ENCODE measurements around the gene NFAM1. TPM values are rescaled to one million over a fixed set of nuclear protein-coding genes. Genes with fewer than 3 reads are reported as not detected.

The NFAM1 gene
- total and polyA plus RNA-seq, 2 of the 13 experiments (the other 11 are each of a cell fraction or from before 2014, with no cell fraction given): 0.03 TPM; not detected in 1

- BruUV-seq (replicated peaks): no TSS peak
- Histone ChIP-seq H3K9me3 (ENCODE audit: low read length) (no peaks in the 10 kb centered on the region), H3K9ac (ENCODE audit: insufficient read depth, low read depth, low read length) (no peak overlapping the region), H2AFZ (ENCODE audit: low read length) (no peak overlapping the region), H3K4me2 (ENCODE audit: low read depth, low read length) (no peak overlapping the region), H3K27ac (ENCODE audit: extremely low read length, insufficient read depth, low read length) (no peak overlapping the region), H3K4me1 (ENCODE audit: insufficient read depth, low read length) (no peaks in the 10 kb centered on the region), H3K27me3 (ENCODE audit: control insufficient read depth in 1 of 2, insufficient read depth in 2 of 2, low read length in 2 of 2) (peaks cover 7 to 46% of the 10 kb centered on the region in 2 experiments), H3K4me3 (replicated peaks in 1 of 3; ENCODE audit: insufficient read depth in 1 of 3, low read depth in 2 of 3, low read length in 3 of 3) (no peak overlapping the region), H3K36me3 (replicated peaks in 1 of 2; ENCODE audit: control insufficient read depth in 1 of 2, insufficient read depth in 2 of 2, low read length in 2 of 2) (no peaks in the 10 kb centered on the region), H4K20me1 (ENCODE audit: insufficient read depth, low read length) (no peaks in the 10 kb centered on the region), H3K79me2 (ENCODE audit: insufficient read depth, low read length) (no peaks in the 10 kb centered on the region)
- POLR2A ChIA-PET: no interaction called here
- TF ChIP-seq TBL1XR1 (IDR thresholded peaks at IDR 0.05; ENCODE audit: borderline replicate concordance, low read length, partially characterized antibody): no peak
- no peak for TF ChIP-seq ZFP62 (CRISPR knock-in tag; IDR thresholded peaks at IDR 0.05)
- TF ChIP-seq ETV5 (CRISPR knock-in tag; IDR thresholded peaks at IDR 0.05; ENCODE audit: borderline replicate concordance): no peak
- no peak for TF ChIP-seq MTA3 (CRISPR knock-in tag; IDR thresholded peaks at IDR 0.05)
- TF ChIP-seq SNAPC5 (CRISPR knock-in tag; IDR thresholded peaks at IDR 0.05; ENCODE audit: borderline replicate concordance): no peak
- TF ChIP-seq ZNF280B (CRISPR knock-in tag; IDR thresholded peaks at IDR 0.05; ENCODE audit: borderline replicate concordance): no peak
- TF ChIP-seq ZNF3 (CRISPR knock-in tag; IDR thresholded peaks at IDR 0.05): no peak
- TF ChIP-seq HNF1A (IDR thresholded peaks at IDR 0.05; ENCODE audit: low read depth): no peak
- no peak for TF ChIP-seq HNF1A (CRISPR knock-in tag; IDR thresholded peaks at IDR 0.05; ENCODE audit: borderline replicate concordance)
- TF ChIP-seq KDM3A (CRISPR knock-in tag; IDR thresholded peaks at IDR 0.05; ENCODE audit: low read depth): no peak
- no peak for TF ChIP-seq SAFB2 (CRISPR knock-in tag; IDR thresholded peaks at IDR 0.05; ENCODE audit: borderline replicate concordance, low read depth)
- TF ChIP-seq MAF1 (CRISPR knock-in tag; IDR thresholded peaks at IDR 0.05; ENCODE audit: borderline replicate concordance): no peak
- no peak for TF ChIP-seq ISL2 (CRISPR knock-in tag; IDR thresholded peaks at IDR 0.05)
- TF ChIP-seq ZNF572 (CRISPR knock-in tag; IDR thresholded peaks at IDR 0.05): no peak
- TF ChIP-seq ZNF761 (CRISPR knock-in tag; conservative IDR thresholded peaks at IDR 0.05): no peak
- no peak for TF ChIP-seq SRY (CRISPR knock-in tag; IDR thresholded peaks at IDR 0.05)
- TF ChIP-seq SYNCRIP (IDR thresholded peaks at IDR 0.05; ENCODE audit: insufficient read depth, low read depth, low read length): no peak
- no peak for TF ChIP-seq ZNF235 (CRISPR knock-in tag; IDR thresholded peaks at IDR 0.05; ENCODE audit: borderline replicate concordance)
- TF ChIP-seq DDIT3 (CRISPR knock-in tag; IDR thresholded peaks at IDR 0.05): no peak
- TF ChIP-seq ZNF816 (CRISPR knock-in tag; IDR thresholded peaks at IDR 0.05; ENCODE audit: borderline replicate concordance): no peak
- DNase-seq (ENCODE audit: low spot score) (no peak), FAIRE-seq (no peak), ATAC-seq (no peak)
- intact Hi-C loops (cut with micrococcal nuclease; ENCODE audit: unreplicated experiment): no loop called here
- 61% methylated on average over 13 of the region's 21 CpGs for WGBS (ENCODE audit: low lambda C conversion rate)
- CTCF ChIA-PET (ENCODE audit: low intra/inter-chr PET ratio, low total read pairs): no interaction called here
- in situ Hi-C loops (cut with HindIII; ENCODE audit: extremely low pct_ligation_motif_present, low pct_unique_long_range_greater_than_20kb): no loop called here
These were observed 93.7 kb downstream of the NFAM1 start for GRCh38 chr22:42338479-42338878.
